Osteocyte (in vitro differentiated cells): Measurements from ENCODE around the gene CLIC3. TPM values are rescaled to one million over a fixed set of nuclear protein-coding genes. Genes with fewer than 3 reads are reported as not detected.
A peak's percentile ranks its signal among the peaks of the same experiment; 100 is the strongest.

Experiments used
- DNase-seq: peaks from one replicate; pipeline ENCODE4 v3.0.0; 2021; ENCODE audit warnings: mixed read lengths; ENCODE audit not compliant: unreplicated experiment; ENCODE audit errors: extremely low spot score
- H3K27ac Mint-ChIP-seq: one replicate; pipeline ENCODE4 v1.8.0; 2021; ENCODE audit warnings: mild to moderate bottlenecking, mixed read lengths; ENCODE audit not compliant: unreplicated experiment
- H3K27me3 Mint-ChIP-seq: one replicate; pipeline ENCODE4 v1.8.0; 2021; ENCODE audit warnings: mixed read lengths; ENCODE audit not compliant: unreplicated experiment
- H3K36me3 Mint-ChIP-seq: one replicate; pipeline ENCODE4 v1.8.0; 2021; ENCODE audit warnings: mixed read lengths; ENCODE audit not compliant: unreplicated experiment
- H3K4me1 Mint-ChIP-seq: one replicate; pipeline ENCODE4 v1.8.0; 2021; ENCODE audit warnings: mixed read lengths; ENCODE audit not compliant: unreplicated experiment
- H3K4me3 Mint-ChIP-seq: one replicate; pipeline ENCODE4 v1.8.0; 2021; ENCODE audit warnings: mild to moderate bottlenecking, moderate library complexity, mixed read lengths; ENCODE audit not compliant: unreplicated experiment
- H3K9me3 Mint-ChIP-seq: one replicate; pipeline ENCODE4 v1.8.0; 2021; ENCODE audit warnings: mixed read lengths; ENCODE audit not compliant: unreplicated experiment
- total RNA-seq: library from RNA; stranded (reverse); gene quantifications from 2 replicates; pipeline ENCODE4 v1.2.1, GENCODE V29; 2021
- TF ChIP-seq, protein P1 (sequence below): fragments of 200-600 bp; sonication (generic); IDR thresholded peaks from 2 replicates; pipeline ENCODE4 v1.5.0; 2021; ENCODE audit warnings: antibody characterized with exemption, mild to moderate bottlenecking, moderate library complexity

The CLIC3 gene
- total RNA-seq, 1 donor from 2014 or later = not detected

DNA sequence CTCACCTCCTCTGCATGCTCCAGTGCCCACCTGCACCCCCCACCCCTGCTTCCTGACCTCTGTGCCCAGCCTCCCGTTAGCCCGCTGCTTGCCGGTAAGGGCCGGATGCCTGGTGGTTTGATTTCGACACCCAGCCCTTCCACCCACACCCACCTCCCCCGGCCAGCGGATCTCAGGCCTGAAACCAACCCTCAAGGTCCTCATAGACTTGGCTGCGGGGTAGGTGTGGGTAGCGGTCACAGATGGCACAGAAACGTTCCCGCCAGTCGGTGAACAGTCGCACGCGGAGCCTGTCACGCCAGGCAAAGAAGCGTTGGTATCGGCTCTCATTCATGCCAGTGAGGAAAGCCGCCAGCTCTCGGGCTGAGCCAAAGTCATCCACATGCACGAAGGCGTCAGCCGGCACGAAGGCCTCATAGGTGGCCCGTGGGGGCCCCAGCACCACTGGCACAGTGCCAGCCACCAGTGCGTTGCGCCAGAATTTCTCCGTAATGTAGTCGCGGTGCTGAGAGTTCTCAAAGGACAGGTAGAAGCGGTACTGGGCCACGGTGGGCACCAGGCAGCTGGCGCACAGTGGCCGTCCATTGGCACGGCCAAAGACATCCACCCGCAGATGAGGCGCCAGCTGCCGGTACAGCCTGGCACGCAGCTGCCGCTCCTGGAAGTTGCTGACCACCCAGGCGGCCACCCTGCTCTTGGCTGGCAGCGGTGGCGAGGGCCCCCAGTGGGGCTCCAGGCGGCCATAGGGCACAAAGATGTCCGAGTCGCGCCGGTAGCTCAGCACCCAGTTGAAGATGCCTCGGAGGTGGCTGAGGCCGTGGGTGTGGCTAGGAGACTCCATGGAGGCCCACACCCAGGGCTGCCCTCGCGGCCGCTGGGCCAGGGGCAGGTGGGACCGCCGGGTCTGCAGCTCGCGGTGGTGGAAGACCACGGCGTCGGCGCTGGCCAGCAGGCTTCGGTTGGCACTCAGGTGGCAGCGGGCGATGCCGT is 34.5 kb upstream of the CLIC3 start:
- TF ChIP-seq, protein P1, sequence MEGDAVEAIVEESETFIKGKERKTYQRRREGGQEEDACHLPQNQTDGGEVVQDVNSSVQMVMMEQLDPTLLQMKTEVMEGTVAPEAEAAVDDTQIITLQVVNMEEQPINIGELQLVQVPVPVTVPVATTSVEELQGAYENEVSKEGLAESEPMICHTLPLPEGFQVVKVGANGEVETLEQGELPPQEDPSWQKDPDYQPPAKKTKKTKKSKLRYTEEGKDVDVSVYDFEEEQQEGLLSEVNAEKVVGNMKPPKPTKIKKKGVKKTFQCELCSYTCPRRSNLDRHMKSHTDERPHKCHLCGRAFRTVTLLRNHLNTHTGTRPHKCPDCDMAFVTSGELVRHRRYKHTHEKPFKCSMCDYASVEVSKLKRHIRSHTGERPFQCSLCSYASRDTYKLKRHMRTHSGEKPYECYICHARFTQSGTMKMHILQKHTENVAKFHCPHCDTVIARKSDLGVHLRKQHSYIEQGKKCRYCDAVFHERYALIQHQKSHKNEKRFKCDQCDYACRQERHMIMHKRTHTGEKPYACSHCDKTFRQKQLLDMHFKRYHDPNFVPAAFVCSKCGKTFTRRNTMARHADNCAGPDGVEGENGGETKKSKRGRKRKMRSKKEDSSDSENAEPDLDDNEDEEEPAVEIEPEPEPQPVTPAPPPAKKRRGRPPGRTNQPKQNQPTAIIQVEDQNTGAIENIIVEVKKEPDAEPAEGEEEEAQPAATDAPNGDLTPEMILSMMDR = no peak
- H3K4me3 Mint-ChIP-seq = no peak overlapping the region
- no peaks in the 10 kb centered on the region for H3K36me3 Mint-ChIP-seq
- H3K9me3 Mint-ChIP-seq = no peaks in the 10 kb centered on the region
- DNase-seq = no peak
- no peak overlapping the region for H3K27ac Mint-ChIP-seq
- peaks cover 12% of the 10 kb centered on the region for H3K4me1 Mint-ChIP-seq
- no peaks in the 10 kb centered on the region for H3K27me3 Mint-ChIP-seq

GRCh38 chr9:137030006-137030405 is 33.6 kb upstream of the CLIC3 start:
- no peak overlapping the region for H3K4me3 Mint-ChIP-seq
- no peaks in the 10 kb centered on the region for H3K27me3 Mint-ChIP-seq
- no peaks in the 10 kb centered on the region for H3K36me3 Mint-ChIP-seq
- DNase-seq = no peak
- peaks cover 12% of the 10 kb centered on the region for H3K4me1 Mint-ChIP-seq
- no peaks in the 10 kb centered on the region for H3K9me3 Mint-ChIP-seq
- H3K27ac Mint-ChIP-seq = no peak overlapping the region
- TF ChIP-seq, protein P1 = no peak

GRCh38 chr9:137029058-137029936 is 32.9 kb upstream of the CLIC3 start:
- Mint-ChIP-seq H3K4me3 (peak overlapping the region; percentile 69), H3K4me1 (peaks cover 12% of the 10 kb centered on the region)
- peak; percentile 93 for DNase-seq

DNA sequence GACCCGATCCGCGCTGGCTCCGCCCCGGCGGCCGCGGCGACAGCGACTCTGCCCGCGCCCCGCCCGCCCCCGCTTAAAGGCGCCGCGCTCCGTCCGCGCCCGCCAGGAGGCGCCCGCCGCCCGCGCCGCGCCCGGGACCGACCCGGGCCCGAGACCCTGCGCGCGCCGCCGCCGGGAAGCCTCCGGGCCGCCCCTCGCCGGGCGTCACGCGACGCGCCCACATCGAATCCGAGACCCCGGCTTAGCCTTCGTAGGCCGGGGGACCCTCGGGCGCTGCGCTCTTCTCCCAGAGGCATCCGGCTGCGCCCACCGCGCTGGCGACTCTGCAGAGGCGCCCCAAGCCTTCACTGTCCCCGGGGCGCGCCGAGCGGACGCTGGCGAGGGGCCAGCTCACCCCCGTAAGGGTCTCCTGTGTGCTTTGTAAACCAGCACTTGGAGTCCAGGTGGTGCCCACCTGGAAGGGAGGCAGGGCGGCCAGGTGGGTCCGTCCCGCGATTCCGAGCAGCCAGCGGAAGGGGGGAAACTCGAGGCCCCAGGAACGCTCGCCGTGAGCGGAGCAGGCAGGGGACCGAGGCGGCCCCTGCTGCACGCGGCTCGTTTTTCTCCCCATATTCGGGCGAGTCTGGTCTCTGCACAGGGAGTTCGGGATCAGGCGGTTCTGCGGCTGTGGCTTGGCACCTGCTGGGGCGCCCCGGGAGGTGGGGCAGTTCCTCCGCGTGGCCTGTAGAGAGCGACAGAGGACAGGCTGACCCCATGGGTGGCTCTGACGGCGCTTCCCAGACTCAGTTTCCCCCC is 32.1 kb upstream of the CLIC3 start:
- Mint-ChIP-seq H3K27ac (no peak overlapping the region), H3K4me1 (peaks cover 12% of the 10 kb centered on the region), H3K4me3 (peak overlapping the region; percentile 69), H3K27me3 (no peaks in the 10 kb centered on the region), H3K36me3 (no peaks in the 10 kb centered on the region), H3K9me3 (no peaks in the 10 kb centered on the region)
- TF ChIP-seq, protein P1 = peak; percentile 4
- DNase-seq = no peak

More at GRCh38 chr9:137029058-137029936, 32.9 kb upstream of the CLIC3 start:
- no peak overlapping the region for H3K27ac Mint-ChIP-seq
- no peaks in the 10 kb centered on the region for H3K36me3 Mint-ChIP-seq
- no peaks in the 10 kb centered on the region for H3K27me3 Mint-ChIP-seq
- TF ChIP-seq, protein P1 = peak; percentile 85
- no peaks in the 10 kb centered on the region for H3K9me3 Mint-ChIP-seq
